HEK293T (cell line): Measurements from ENCODE around the gene GJB2.

ENCODE experiments used
- ARNT ChIP-seq: fragments of 450-650 bp; IDR thresholded peaks from 2 replicates; pipeline ENCODE4 v1.6.1; 2017; ENCODE audit warnings: mild to moderate bottlenecking
- BHLHE40 ChIP-seq: fragments of 450-650 bp; IDR thresholded peaks from 2 replicates; pipeline ENCODE4 v1.6.1; 2016; ENCODE audit warnings: mild to moderate bottlenecking, moderate library complexity, borderline replicate concordance
- CTBP1 ChIP-seq: fragments of 450-650 bp; IDR thresholded peaks from 2 replicates; pipeline ENCODE4 v1.6.1; 2016; ENCODE audit warnings: borderline replicate concordance
- ELF4 ChIP-seq: fragments of 450-650 bp; IDR thresholded peaks from 2 replicates; pipeline ENCODE4 v1.6.1; 2017; ENCODE audit warnings: antibody characterized with exemption
- FOXA1 ChIP-seq: fragments of 450-650 bp; IDR thresholded peaks from 2 replicates; pipeline ENCODE4 v1.6.1; 2016; ENCODE audit warnings: mild to moderate bottlenecking
- FOXK2 ChIP-seq: fragments of 450-650 bp; IDR thresholded peaks from 2 replicates; pipeline ENCODE4 v1.6.1; 2016; ENCODE audit warnings: mild to moderate bottlenecking
- FOXM1 ChIP-seq: fragments of 450-650 bp; IDR thresholded peaks from 2 replicates; pipeline ENCODE4 v1.6.1; 2017; ENCODE audit warnings: mild to moderate bottlenecking, borderline replicate concordance
- HDGF ChIP-seq: fragments of 450-650 bp; IDR thresholded peaks from 2 replicates; pipeline ENCODE4 v1.6.1; 2017; ENCODE audit warnings: antibody characterized with exemption, borderline replicate concordance
- SP1 ChIP-seq: fragments of 450-650 bp; IDR thresholded peaks from 2 replicates; pipeline ENCODE4 v1.6.1; 2017
- SUZ12 ChIP-seq: fragments of 450-650 bp; IDR thresholded peaks from 2 replicates; pipeline ENCODE4 v1.6.1; 2016; ENCODE audit warnings: mild to moderate bottlenecking
- TARDBP ChIP-seq: fragments of 450-650 bp; IDR thresholded peaks from 2 replicates; pipeline ENCODE4 v1.6.1; 2016

- TF ChIP-seq FOXA1 (no peak), ARNT (no peak), SUZ12 (no peak), ELF4 (no peak), CTBP1 (no peak), SP1 (no peak), FOXM1 (no peak), TARDBP (no peak), BHLHE40 (no peak), HDGF (no peak), FOXK2 (no peak)
Observed at GRCh38 chr13:20173116-20173746, 19.5 kb downstream of the GJB2 start.
